ENCODE data around the gene PRDM15.

Gene PRDM15

GRCh38 chr21:41845310-41846032 is 33.7 kb downstream of the PRDM15 start:
- Histone ChIP-seq H3K36me3 (replicated peaks; ENCODE audit: insufficient read depth, low read length) (no peaks in the 10 kb centered on the region), H3K9me3 (replicated peaks; ENCODE audit: insufficient read depth, low read length) (no peaks in the 10 kb centered on the region), H3K4me2 (ENCODE audit: low read depth, low read length) (no peak overlapping the region), H3F3A (ENCODE audit: insufficient read depth, low read length) (no peaks in the 10 kb centered on the region), H2AFZ (ENCODE audit: low read length) (no peak overlapping the region), H3K9ac (ENCODE audit: low read length) (no peak overlapping the region), H4K20me1 (ENCODE audit: insufficient read depth, low read length) (no peaks in the 10 kb centered on the region), H3K4me3 (ENCODE audit: low read length) (no peak overlapping the region), H3K4me1 (ENCODE audit: low read length) (no peaks in the 10 kb centered on the region), H3K27ac (ENCODE audit: low read length) (no peak overlapping the region), H3K27me3 (replicated peaks; ENCODE audit: insufficient read depth, low read length) (no peaks in the 10 kb centered on the region), H3K9me2 (replicated peaks; ENCODE audit: insufficient read depth, low read length) (no peaks in the 10 kb centered on the region), H3K79me2 (ENCODE audit: low read length) (no peaks in the 10 kb centered on the region)
- DNase-seq, result no peak
- TF ChIP-seq CTCF (IDR thresholded peaks at IDR 0.05; ENCODE audit: low read length), result no peak

GRCh38 chr21:41843584-41843983 is 35.6 kb downstream of the PRDM15 start:
- Histone ChIP-seq H3K27me3 (replicated peaks; ENCODE audit: insufficient read depth, low read length) (no peaks in the 10 kb centered on the region), H4K20me1 (ENCODE audit: insufficient read depth, low read length) (no peaks in the 10 kb centered on the region), H3K4me1 (ENCODE audit: low read length) (no peaks in the 10 kb centered on the region), H2AFZ (ENCODE audit: low read length) (no peak overlapping the region), H3K9ac (ENCODE audit: low read length) (no peak overlapping the region), H3F3A (ENCODE audit: insufficient read depth, low read length) (no peaks in the 10 kb centered on the region), H3K4me3 (ENCODE audit: low read length) (no peak overlapping the region), H3K36me3 (replicated peaks; ENCODE audit: insufficient read depth, low read length) (no peaks in the 10 kb centered on the region), H3K27ac (ENCODE audit: low read length) (no peak overlapping the region), H3K9me3 (replicated peaks; ENCODE audit: insufficient read depth, low read length) (no peaks in the 10 kb centered on the region), H3K79me2 (ENCODE audit: low read length) (no peaks in the 10 kb centered on the region), H3K4me2 (ENCODE audit: low read depth, low read length) (no peak overlapping the region), H3K9me2 (replicated peaks; ENCODE audit: insufficient read depth, low read length) (no peaks in the 10 kb centered on the region)
- DNase-seq, result no peak
- TF ChIP-seq CTCF (IDR thresholded peaks at IDR 0.05; ENCODE audit: low read length) (no peak), EZH2 (optimal IDR thresholded peaks at IDR 0.05; ENCODE audit: low read depth, low read length) (no peak)

GRCh38 chr21:41840880-41841279 is 38.3 kb downstream of the PRDM15 start:
- Histone ChIP-seq H3F3A (ENCODE audit: insufficient read depth, low read length) (no peaks in the 10 kb centered on the region; the same call in 1 of the 2 replicates), H2AFZ (ENCODE audit: low read length) (no peak overlapping the region), H3K9ac (ENCODE audit: low read length) (no peak overlapping the region), H4K20me1 (ENCODE audit: insufficient read depth, low read length) (no peaks in the 10 kb centered on the region), H3K27ac (ENCODE audit: low read length) (no peak overlapping the region), H3K4me3 (ENCODE audit: low read length) (no peak overlapping the region), H3K9me3 (replicated peaks; ENCODE audit: insufficient read depth, low read length) (no peaks in the 10 kb centered on the region), H3K4me2 (ENCODE audit: low read depth, low read length) (no peak overlapping the region), H3K27me3 (replicated peaks; ENCODE audit: insufficient read depth, low read length) (no peaks in the 10 kb centered on the region), H3K36me3 (replicated peaks; ENCODE audit: insufficient read depth, low read length) (no peaks in the 10 kb centered on the region), H3K4me1 (ENCODE audit: low read length) (no peaks in the 10 kb centered on the region), H3K9me2 (replicated peaks; ENCODE audit: insufficient read depth, low read length) (no peaks in the 10 kb centered on the region), H3K79me2 (ENCODE audit: low read length) (no peaks in the 10 kb centered on the region)
- TF ChIP-seq EZH2phosphoT487 (IDR thresholded peaks at IDR 0.05; ENCODE audit: low read length) (no peak), CTCF (IDR thresholded peaks at IDR 0.05; ENCODE audit: low read length) (no peak), EZH2 (optimal IDR thresholded peaks at IDR 0.05; ENCODE audit: low read depth, low read length) (no peak)
- no peak for DNase-seq
